A549 treated with AZD2906 at 1 μM for 4 hours (cell line): Measurements from ENCODE around the gene CACNA1F. TPM values are rescaled to one million over a fixed set of nuclear protein-coding genes. Genes with fewer than 3 reads are reported as not detected.

ENCODE experiments used
- total RNA-seq: library from RNA; stranded (reverse); fragments of 200-300 nt; extraction: Qiagen RNA extraction; gene quantifications from 5 replicates; pipeline ENCODE4 v1.2.3, GENCODE V29; 2022

CACNA1F gene
- total RNA-seq, result not detected in 5 replicates

DNA sequence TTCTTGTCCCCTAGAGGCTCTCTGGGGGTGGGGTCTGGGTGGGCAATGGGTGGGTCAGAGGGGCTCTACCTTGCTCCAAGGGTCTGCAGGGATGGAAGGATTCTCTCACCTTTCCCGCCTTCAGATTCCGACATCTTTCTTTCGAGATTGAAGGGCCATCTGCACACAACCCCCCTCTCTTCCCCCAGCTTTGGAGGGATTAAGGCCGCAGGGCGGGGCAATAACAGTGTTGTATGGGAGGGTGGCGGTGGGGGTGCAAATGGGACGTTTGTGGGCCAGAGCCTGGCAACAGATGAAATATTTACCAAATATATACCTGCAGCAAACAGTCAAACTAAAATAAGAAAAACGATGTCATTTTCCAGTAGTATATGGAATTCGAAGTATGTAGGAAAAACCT lies at the start of gene CACNA1F:
Gene CACNA1F, minus strand, starts transcription at position 165 of the 400 bp plus-strand sequence. Its CDS starts 31 bp downstream, at position 134.

DNA sequence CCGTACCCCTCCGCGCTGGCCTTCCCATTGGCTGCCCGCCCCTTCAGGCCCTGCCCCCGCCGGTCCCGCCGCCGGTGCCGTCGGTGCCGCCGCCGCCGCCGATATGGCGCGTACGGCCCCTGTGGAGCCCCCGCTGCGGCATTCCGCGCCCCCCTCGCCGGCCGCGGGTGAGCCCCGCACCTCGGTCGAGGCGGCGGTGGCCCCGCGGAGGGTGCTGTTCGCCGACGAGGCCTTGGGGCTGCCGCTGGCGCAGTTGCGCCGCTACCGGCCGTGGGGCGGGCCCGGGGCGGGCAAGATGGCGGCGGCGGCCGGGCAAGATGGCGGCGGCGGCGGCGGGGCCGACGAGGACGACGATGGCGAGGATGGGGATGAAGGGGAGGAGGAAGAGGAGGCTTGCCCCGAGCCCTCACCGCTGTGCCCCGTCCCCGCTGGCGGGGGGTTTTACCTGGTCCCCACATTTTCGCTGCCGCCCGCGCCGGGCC lies 36.7 kb upstream of the CACNA1F start, which contains the start of gene PPP1R3F:
Gene PPP1R3F, plus strand, starts transcription at position 27 of the 482 bp plus-strand sequence. Its CDS starts 77 bp downstream, at position 104.

DNA sequence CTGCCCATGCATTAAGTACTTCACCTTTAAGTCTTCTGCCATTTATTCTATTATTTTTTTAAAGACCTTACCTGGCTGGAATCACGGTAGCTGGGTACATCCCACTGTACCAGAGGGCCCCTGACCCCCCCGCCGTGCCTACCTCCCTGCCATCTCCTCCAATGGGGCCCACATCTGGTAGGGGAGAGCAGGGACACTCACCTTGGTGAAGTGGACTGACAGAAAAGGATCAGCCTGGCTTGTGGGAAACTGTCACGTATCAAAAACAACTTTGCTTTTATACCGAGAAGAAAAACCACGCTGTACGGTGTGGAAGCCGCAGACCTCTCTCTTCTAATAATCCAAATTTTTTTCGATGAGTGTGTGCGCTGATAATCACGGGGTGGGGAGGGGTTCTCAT lies 31.3 kb upstream of the CACNA1F start, which contains the start of gene FOXP3:
Gene FOXP3, minus strand, starts transcription at position 251 of the 400 bp plus-strand sequence. CDS start 6,205 bp downstream, outside the sequence.

DNA sequence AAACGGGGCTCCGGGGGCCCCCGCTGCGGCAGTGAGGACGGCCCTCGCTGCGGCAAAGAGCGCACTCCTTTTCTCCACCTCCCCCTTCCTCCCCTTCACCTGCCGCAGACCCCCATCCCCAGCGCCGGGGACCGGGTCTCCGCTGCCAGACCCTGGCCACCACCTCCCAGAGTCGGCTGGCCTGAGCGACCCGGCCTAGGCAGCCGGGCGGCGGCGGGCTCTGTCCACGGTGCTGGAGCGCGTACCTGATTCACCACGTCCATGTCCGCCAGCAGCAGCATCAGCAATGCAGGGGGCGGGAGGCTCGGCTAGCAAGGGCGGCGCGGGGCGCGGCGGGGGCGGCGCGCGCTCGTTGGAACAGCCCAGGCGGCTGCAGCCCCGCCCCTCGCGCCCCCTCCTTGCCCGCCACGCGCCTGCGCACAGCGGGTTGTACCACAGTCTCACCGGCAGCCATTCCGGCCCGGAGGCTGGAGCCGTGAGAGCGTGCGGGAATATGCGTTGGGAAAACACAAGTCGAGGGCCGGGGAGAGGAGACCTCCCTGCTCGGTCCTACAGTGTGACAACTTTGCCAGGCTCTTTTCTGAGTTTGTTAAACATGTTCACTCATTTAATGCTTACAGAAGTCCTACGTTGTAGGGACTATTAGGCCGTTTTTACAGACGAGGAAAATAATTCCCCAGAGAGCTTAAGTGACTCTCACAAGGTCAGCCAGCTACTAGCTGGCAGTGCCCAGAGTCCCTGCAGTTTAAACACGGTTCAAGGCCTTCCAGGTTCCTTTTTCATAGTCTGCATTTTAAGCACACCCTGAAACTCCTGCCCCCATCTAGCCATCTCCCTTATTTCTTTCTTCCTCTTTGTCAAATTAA lies 33.0 kb downstream of the CACNA1F start, which contains the start of gene SYP:
Gene SYP, minus strand, starts transcription at position 288 of the 866 bp plus-strand sequence. Its CDS starts 7 bp downstream, at position 281.

DNA sequence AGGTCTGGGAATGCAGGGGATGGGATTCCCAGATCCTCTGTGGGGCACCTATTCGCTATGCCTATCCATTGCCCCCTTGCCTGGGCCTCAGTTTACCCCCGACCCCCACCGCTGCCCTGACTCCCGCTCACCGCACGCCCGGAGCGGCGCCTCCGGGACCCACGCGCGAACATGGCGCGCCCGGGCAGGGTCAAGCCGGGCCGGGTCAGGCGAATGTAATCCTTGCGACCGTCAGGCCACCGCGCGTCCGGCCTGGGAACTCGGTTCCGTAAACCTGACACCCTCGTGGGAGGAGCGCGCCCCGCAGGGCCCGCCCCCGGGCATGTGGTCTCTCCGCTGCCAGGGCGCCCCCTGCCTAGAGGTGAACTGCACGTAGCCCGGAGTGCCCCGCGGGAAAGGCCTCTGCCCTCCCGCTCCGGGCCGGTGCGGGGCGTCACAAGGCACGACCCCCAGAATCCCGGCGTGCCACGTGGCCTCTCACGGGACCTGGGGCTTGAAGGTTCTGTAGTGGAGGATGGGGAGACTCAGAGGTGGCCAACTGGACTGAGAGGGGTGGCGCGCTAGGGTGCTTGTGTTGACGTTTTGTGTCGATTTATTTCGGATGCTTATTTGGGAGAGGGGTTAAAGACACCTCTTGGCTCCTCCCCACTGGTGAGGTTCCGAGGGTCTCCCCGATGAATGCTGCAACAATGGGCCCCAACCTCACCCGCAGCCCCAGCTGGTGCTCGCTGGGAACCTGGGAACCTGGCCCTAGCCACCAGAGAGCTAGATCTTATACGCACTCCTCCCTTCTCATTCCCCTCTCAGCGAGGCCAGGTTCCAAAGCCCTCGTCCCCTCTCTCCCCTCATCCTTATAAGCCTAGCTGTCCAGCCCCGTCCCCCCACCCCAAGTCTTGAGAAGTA lies 46.8 kb downstream of the CACNA1F start, which contains the start of gene PRICKLE3:
Gene PRICKLE3, minus strand, starts transcription at position 249 of the 903 bp plus-strand sequence. Its CDS starts 76 bp downstream, at position 173.

DNA sequence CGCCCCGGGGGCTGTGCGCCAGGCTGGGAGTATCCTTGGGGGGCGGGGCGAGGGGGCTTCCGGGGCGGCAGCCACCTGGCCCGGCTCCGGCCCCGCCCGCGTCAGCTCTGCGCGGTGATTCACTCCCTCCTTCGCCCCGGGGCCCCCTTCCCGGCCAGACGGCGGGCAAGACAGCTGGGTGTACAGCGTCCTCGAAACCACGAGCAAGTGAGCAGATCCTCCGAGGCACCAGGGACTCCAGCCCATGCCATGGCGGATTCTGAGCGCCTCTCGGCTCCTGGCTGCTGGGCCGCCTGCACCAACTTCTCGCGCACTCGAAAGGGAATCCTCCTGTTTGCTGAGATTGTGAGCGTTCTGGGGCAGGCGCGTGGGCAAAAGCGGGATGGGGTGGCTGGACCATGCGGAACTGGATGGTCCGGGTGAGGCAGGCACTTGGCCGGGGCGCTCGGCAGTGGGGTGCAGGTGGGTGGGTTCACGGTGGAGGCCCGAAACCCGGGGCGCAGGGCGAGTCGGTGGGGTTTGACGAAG lies 61.3 kb downstream of the CACNA1F start, which contains the start of gene PLP2:
Gene PLP2, plus strand, starts transcription at position 147 of the 528 bp plus-strand sequence. Its CDS starts 103 bp downstream, at position 250.

DNA sequence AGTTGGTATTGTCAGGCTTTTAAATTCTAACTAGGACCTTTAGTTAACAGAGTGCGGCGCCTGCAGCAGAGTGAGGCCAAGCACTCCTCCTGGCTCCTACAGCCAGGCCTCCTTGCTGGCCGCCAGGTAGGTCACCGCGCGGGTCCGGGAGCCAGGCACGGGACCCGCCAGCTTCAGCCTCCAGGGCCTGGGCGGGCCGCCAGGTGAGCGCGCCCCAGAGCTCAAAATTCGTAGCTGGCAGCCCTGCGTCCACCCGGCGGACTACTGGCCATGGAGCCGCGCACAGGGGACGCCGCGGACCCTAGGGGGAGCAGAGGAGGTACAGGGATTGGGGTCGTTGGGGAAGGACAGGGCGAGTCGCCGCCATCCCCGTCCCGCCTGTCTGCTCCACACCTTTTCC lies 70.5 kb downstream of the CACNA1F start, which contains the start of gene MAGIX:
Gene MAGIX, plus strand, starts transcription at position 139 of the 400 bp plus-strand sequence. Its CDS starts 132 bp downstream, at position 271.

Other genes with a start within 250 kb of the CACNA1F start
- gene GRIPAP1, start 231.1 kb downstream of the CACNA1F start, total RNA-seq, result 16.6 to 21.6 TPM (median 19.0 TPM) in 5 replicates
- gene TFE3, start 190.0 kb downstream of the CACNA1F start, total RNA-seq, result 42.9 to 49.5 TPM (median 48.8 TPM) in 5 replicates
- gene CCDC120, start 174.3 kb downstream of the CACNA1F start, total RNA-seq, result 2.7 to 4.4 TPM (median 3.5 TPM) in 5 replicates
- gene PRAF2, start 159.3 kb downstream of the CACNA1F start, total RNA-seq, result 35.6 to 44.5 TPM (median 42.7 TPM) in 5 replicates
- 52.7 to 59.9 TPM (median 57.2 TPM) in 5 replicates for gene WDR45, start 153.5 kb downstream of the CACNA1F start, total RNA-seq
- gene GPKOW, start 109.6 kb downstream of the CACNA1F start, total RNA-seq, result 21.8 to 23.6 TPM (median 22.8 TPM) in 5 replicates
- gene MAGIX, start 70.6 kb downstream of the CACNA1F start, total RNA-seq, result 2.3 to 3.9 TPM (median 3.3 TPM) in 5 replicates
- 324 to 454 TPM (median 441 TPM) in 5 replicates for gene PLP2, start 61.4 kb downstream of the CACNA1F start, total RNA-seq
- gene PRICKLE3, start 47.0 kb downstream of the CACNA1F start, total RNA-seq, result 11.8 to 18.5 TPM (median 16.8 TPM) in 5 replicates
- 2.2 to 3.2 TPM (median 2.7 TPM) in 5 replicates for gene SYP, start 33.1 kb downstream of the CACNA1F start, total RNA-seq
- gene CCDC22, start 2.1 kb upstream of the CACNA1F start, total RNA-seq, result 13.5 to 14.7 TPM (median 14.1 TPM) in 5 replicates
- 0.07 to 0.14 TPM (median 0.10 TPM) in 5 replicates for gene FOXP3, start 31.4 kb upstream of the CACNA1F start, total RNA-seq
- 2.1 to 3.6 TPM (median 2.8 TPM) in 5 replicates for gene PPP1R3F, start 36.5 kb upstream of the CACNA1F start, total RNA-seq
- gene GAGE10, start 70.3 kb upstream of the CACNA1F start, total RNA-seq, result not detected in 5 replicates
- not detected in 5 replicates for gene GAGE12J, start 88.7 kb upstream of the CACNA1F start, total RNA-seq
- not detected in 5 replicates for gene GAGE13, start 98.2 kb upstream of the CACNA1F start, total RNA-seq